HEK293 (cell line): Measurements from ENCODE around the gene ASAP2.

Experiments used
- CTCF ChIA-PET: fragments of 350-600 bp; formaldehyde crosslinking; extraction: SDS; loops from one replicate; lab custom pipeline; 2021; ENCODE audit warnings: antibody characterized with exemption; lab: Yijun Ruan, JAX
- POLR2A ChIA-PET: fragments of 300-600 bp; formaldehyde crosslinking; extraction: SDS; loops from one replicate; lab custom pipeline; 2020; ENCODE audit warnings: antibody characterized with exemption, inconsistent platforms; lab: Yijun Ruan, JAX
- H3K27ac ChIP-seq: fragments of 200-500 bp; sonication (Bioruptor generic); 2 replicates; pipeline ENCODE4 v1.5.1; 2014; ENCODE audit warnings: low read depth, low read length, control low read depth, inconsistent platforms; ENCODE audit errors: extremely low read depth
- H3K36me3 ChIP-seq, 2 experiments: fragments of 200-500 bp in 1 of 2; sonication (Bioruptor generic) in 1 of 2; 1 replicate in 1 of 2; 2 replicates in 1 of 2; pipeline ENCODE4 v1.5.1; 2014 to 2017; ENCODE audit warnings: inconsistent platforms in 2 of 2, low read length in 2 of 2; ENCODE audit not compliant: control insufficient read depth in 2 of 2, insufficient read depth in 1 of 2
- H3K4me1 ChIP-seq: fragments of 200-500 bp; sonication (Bioruptor generic); 2 replicates; pipeline ENCODE4 v1.5.1; 2014; ENCODE audit warnings: mild to moderate bottlenecking, low read length, inconsistent platforms; ENCODE audit not compliant: control insufficient read depth, insufficient read depth
- H3K4me3 ChIP-seq: 2 replicates; pipeline ENCODE4 v1.5.1; 2011; ENCODE audit warnings: low read depth, mild to moderate bottlenecking, control low read depth, low read length, moderate library complexity
- H3K9me3 ChIP-seq: fragments of 200-500 bp; sonication (Bioruptor generic); 2 replicates; pipeline ENCODE4 v1.5.1; 2014; ENCODE audit warnings: low read depth, low read length, inconsistent platforms; ENCODE audit not compliant: control insufficient read depth, insufficient read depth
- FEZF1 ChIP-seq: fragments of 450-650 bp; formaldehyde crosslinking; IDR thresholded peaks from 2 replicates; pipeline ENCODE4 v1.5.1; 2016; ENCODE audit warnings: missing biosample characterization, missing genetic modification characterization
- MEIS1 ChIP-seq: sonication (generic); formaldehyde crosslinking; IDR thresholded peaks from 2 replicates; pipeline ENCODE4 v1.8.1; 2022; ENCODE audit warnings: missing genetic modification reagents, mild to moderate bottlenecking, borderline replicate concordance
- MYNN ChIP-seq: fragments of 450-650 bp; formaldehyde crosslinking; IDR thresholded peaks from 2 replicates; pipeline ENCODE4 v1.5.1; 2016; ENCODE audit warnings: missing biosample characterization, missing genetic modification characterization, borderline replicate concordance
- ZFP41 ChIP-seq: fragments of 450-650 bp; formaldehyde crosslinking; IDR thresholded peaks from 2 replicates; pipeline ENCODE4 v1.5.1; 2016; ENCODE audit warnings: missing biosample characterization, missing genetic modification characterization, borderline replicate concordance
- ZFP69B ChIP-seq: fragments of 450-650 bp; formaldehyde crosslinking; IDR thresholded peaks from 2 replicates; pipeline ENCODE4 v1.5.1; 2016; ENCODE audit warnings: missing biosample characterization, missing genetic modification characterization
- ZNF157 ChIP-seq: fragments of 450-650 bp; formaldehyde crosslinking; IDR thresholded peaks from 2 replicates; pipeline ENCODE4 v1.5.1; 2016; ENCODE audit warnings: missing biosample characterization, missing genetic modification characterization
- ZNF223 ChIP-seq: fragments of 450-650 bp; formaldehyde crosslinking; IDR thresholded peaks from 2 replicates; pipeline ENCODE4 v1.5.1; 2016; ENCODE audit warnings: missing biosample characterization, missing genetic modification characterization
- ZNF23 ChIP-seq: fragments of 450-650 bp; formaldehyde crosslinking; IDR thresholded peaks from 2 replicates; pipeline ENCODE4 v1.5.1; 2016; ENCODE audit warnings: missing biosample characterization, missing genetic modification characterization, borderline replicate concordance
- ZNF266 ChIP-seq: fragments of 450-650 bp; formaldehyde crosslinking; IDR thresholded peaks from 2 replicates; pipeline ENCODE4 v1.5.1; 2016; ENCODE audit warnings: missing biosample characterization, missing genetic modification characterization, low read depth
- ZNF335 ChIP-seq: fragments of 450-650 bp; formaldehyde crosslinking; conservative IDR thresholded peaks from 2 replicates; pipeline ENCODE4 v1.5.1; 2016; ENCODE audit warnings: missing biosample characterization, missing genetic modification characterization
- ZNF529 ChIP-seq: fragments of 450-650 bp; formaldehyde crosslinking; IDR thresholded peaks from 2 replicates; pipeline ENCODE4 v1.5.1; 2017; ENCODE audit warnings: missing genetic modification characterization, missing biosample characterization; ENCODE audit not compliant: insufficient replicate concordance
- ZNF626 ChIP-seq: fragments of 450-650 bp; sonication (Bioruptor Pico); formaldehyde crosslinking; IDR thresholded peaks from 2 replicates; pipeline ENCODE4 v1.5.1; 2018; ENCODE audit warnings: missing biosample characterization, missing genetic modification characterization, inconsistent platforms
- ZNF830 ChIP-seq: fragments of 450-650 bp; IDR thresholded peaks from 2 replicates; pipeline ENCODE4 v1.5.0; 2018; ENCODE audit warnings: missing biosample characterization, missing genetic modification characterization, low read depth, mild to moderate bottlenecking, moderate library complexity
- TF ChIP-seq, protein P1 (sequence below): fragments of 450-650 bp; formaldehyde crosslinking; IDR thresholded peaks from 2 replicates; pipeline ENCODE4 v1.5.1; 2016; ENCODE audit warnings: missing biosample characterization, missing genetic modification characterization
- TF ChIP-seq, protein P2 (sequence below): fragments of 450-650 bp; formaldehyde crosslinking; IDR thresholded peaks from 2 replicates; pipeline ENCODE4 v1.5.1; 2016; ENCODE audit warnings: missing biosample characterization, missing genetic modification characterization
- TF ChIP-seq, protein P3 (sequence below): fragments of 450-650 bp; formaldehyde crosslinking; IDR thresholded peaks from 2 replicates; pipeline ENCODE4 v1.5.1; 2016; ENCODE audit warnings: missing biosample characterization, missing genetic modification characterization
- TF ChIP-seq, protein P4 (sequence below): fragments of 450-650 bp; formaldehyde crosslinking; IDR thresholded peaks from 2 replicates; pipeline ENCODE4 v1.5.1; 2016; ENCODE audit warnings: missing biosample characterization, missing genetic modification characterization
- TF ChIP-seq, protein P5 (sequence below): fragments of 450-650 bp; formaldehyde crosslinking; IDR thresholded peaks from 2 replicates; pipeline ENCODE4 v1.5.1; 2016; ENCODE audit warnings: missing biosample characterization, missing genetic modification characterization

Gene ASAP2

DNA sequence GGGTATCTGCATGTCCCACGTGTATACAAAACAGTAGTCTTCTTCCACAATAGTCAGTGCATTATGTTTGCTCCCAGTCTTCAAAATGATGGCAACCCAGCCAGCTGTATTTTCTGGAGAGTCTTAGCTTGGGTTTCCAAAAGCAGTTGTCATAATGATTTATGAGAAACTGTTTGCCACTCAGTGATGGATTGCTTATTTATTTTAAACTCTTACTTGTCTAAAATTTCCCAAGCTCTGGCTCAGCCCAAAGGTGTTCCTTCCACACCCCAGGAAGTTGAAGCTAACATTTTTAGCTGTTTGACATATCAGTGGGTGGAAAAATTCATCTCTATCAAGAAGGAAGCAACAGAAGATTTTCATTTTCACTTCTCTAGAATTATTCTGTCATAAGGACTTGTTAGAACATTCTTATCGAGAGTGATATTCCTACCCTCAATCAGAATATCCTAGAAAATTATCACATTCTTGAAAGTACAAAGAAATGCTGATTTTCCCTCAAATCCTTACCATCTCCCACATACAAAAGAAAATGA lies 78.8 kb downstream of the ASAP2 start (continued):
- no peak for TF ChIP-seq ZFP69B (tag by site-specific recombination)
- no peak for TF ChIP-seq ZNF335 (tag by site-specific recombination)
- TF ChIP-seq ZNF23 (tag by site-specific recombination) = no peak
- no peak for TF ChIP-seq ZNF157 (tag by site-specific recombination)

DNA sequence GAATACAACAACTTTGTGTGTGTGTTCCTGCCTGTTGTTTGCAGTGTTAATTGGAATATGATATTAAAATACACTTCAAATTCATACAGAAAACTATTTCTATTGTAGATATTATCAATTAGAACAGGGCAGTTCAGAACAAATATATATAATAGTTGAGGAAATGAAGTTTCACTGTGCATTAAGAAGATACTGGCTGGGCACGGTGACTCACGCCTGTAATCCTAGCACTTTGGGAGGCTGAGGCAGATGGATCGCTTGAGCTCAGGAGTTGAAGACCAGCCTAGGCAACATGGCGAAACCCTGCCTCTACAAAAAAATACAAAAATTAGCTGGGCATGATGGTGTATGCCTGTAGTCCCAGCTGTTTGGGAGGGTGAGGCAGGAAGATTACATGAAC lies 79.3 kb downstream of the ASAP2 start:
- no peaks in the 10 kb centered on the region for H3K36me3 ChIP-seq
- no peaks in the 10 kb centered on the region for H3K9me3 ChIP-seq
- H3K4me3 ChIP-seq = no peak overlapping the region
- no peak overlapping the region for H3K27ac ChIP-seq
- ChIA-PET CTCF (interaction anchor here (0.6 to 3.5 kb wide), 4 partner anchors 8 to 143 kb away, joined by 3 to 15 read pairs (median 4); no protein-coding TSS in a partner anchor), POLR2A (no interaction called here)
- peaks cover 7% of the 10 kb centered on the region for H3K4me1 ChIP-seq
- TF ChIP-seq FEZF1 = no peak
- TF ChIP-seq ZFP41 (tag by site-specific recombination) = no peak
- TF ChIP-seq, protein P1, sequence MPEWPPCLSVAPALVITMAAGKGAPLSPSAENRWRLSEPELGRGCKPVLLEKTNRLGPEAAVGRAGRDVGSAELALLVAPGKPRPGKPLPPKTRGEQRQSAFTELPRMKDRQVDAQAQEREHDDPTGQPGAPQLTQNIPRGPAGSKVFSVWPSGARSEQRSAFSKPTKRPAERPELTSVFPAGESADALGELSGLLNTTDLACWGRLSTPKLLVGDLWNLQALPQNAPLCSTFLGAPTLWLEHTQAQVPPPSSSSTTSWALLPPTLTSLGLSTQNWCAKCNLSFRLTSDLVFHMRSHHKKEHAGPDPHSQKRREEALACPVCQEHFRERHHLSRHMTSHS (tag by site-specific recombination) = no peak
- no peak for TF ChIP-seq MYNN (tag by site-specific recombination)
- TF ChIP-seq ZNF626 (tag by site-specific recombination) = no peak
- TF ChIP-seq, protein P2, sequence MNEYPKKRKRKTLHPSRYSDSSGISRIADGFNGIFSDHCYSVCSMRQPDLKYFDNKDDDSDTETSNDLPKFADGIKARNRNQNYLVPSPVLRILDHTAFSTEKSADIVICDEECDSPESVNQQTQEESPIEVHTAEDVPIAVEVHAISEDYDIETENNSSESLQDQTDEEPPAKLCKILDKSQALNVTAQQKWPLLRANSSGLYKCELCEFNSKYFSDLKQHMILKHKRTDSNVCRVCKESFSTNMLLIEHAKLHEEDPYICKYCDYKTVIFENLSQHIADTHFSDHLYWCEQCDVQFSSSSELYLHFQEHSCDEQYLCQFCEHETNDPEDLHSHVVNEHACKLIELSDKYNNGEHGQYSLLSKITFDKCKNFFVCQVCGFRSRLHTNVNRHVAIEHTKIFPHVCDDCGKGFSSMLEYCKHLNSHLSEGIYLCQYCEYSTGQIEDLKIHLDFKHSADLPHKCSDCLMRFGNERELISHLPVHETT (tag by site-specific recombination) = no peak
- TF ChIP-seq MEIS1 (CRISPR knock-in tag) = no peak
- no peak for TF ChIP-seq ZNF529
- no peak for TF ChIP-seq ZNF266 (tag by site-specific recombination)
- TF ChIP-seq, protein P3, sequence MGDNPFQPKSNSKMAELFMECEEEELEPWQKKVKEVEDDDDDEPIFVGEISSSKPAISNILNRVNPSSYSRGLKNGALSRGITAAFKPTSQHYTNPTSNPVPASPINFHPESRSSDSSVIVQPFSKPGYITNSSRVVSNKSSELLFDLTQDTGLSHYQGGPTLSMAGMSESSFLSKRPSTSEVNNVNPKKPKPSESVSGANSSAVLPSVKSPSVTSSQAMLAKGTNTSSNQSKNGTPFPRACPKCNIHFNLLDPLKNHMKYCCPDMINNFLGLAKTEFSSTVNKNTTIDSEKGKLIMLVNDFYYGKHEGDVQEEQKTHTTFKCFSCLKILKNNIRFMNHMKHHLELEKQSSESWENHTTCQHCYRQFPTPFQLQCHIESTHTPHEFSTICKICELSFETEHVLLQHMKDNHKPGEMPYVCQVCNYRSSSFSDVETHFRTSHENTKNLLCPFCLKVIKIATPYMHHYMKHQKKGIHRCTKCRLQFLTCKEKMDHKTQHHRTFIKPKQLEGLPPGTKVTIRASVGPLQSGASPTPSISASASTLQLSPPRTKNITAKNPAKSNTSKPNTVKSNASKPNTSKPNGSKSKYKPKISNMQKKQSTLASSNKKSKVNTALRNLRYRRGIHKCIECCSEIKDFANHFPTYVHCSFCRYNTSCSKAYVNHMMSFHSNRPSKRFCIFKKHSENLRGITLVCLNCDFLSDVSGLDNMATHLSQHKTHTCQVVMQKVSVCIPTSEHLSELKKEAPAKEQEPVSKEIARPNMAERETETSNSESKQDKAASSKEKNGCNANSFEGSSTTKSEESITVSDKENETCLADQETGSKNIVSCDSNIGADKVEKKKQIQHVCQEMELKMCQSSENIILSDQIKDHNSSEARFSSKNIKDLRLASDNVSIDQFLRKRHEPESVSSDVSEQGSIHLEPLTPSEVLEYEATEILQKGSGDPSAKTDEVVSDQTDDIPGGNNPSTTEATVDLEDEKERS = no peak
- no peak for TF ChIP-seq ZNF830 (tag by site-specific recombination)
- TF ChIP-seq, protein P4, sequence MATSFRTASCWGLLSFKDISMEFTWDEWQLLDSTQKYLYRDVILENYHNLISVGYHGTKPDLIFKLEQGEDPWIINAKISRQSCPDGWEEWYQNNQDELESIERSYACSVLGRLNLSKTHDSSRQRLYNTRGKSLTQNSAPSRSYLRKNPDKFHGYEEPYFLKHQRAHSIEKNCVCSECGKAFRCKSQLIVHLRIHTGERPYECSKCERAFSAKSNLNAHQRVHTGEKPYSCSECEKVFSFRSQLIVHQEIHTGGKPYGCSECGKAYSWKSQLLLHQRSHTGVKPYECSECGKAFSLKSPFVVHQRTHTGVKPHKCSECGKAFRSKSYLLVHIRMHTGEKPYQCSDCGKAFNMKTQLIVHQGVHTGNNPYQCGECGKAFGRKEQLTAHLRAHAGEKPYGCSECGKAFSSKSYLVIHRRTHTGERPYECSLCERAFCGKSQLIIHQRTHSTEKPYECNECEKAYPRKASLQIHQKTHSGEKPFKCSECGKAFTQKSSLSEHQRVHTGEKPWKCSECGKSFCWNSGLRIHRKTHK (tag by site-specific recombination) = no peak
- TF ChIP-seq ZNF223 (tag by site-specific recombination) = no peak
- TF ChIP-seq, protein P5, sequence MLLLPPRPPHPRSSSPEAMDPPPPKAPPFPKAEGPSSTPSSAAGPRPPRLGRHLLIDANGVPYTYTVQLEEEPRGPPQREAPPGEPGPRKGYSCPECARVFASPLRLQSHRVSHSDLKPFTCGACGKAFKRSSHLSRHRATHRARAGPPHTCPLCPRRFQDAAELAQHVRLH = no peak
